Hematopoietic multipotent progenitor cell treated with erythropoietin and hydrocortisone succinate and interleukin-3 and kit ligand, for 8 days (in vitro differentiated cells): ENCODE results near the gene AHCYL2.
"Not testable (repeated sequence)": the region's sequence is repeated elsewhere in the genome, so short reads cannot be mapped to it uniquely, and the experiment has no call there.

Experiments used
- DNase-seq: peaks from one replicate; pipeline ENCODE4 v3.0.0-alpha.2; 2015

Gene AHCYL2

GRCh38 chr7:129298268-129298893 is 73.6 kb downstream of the AHCYL2 start:
- DNase-seq = peak; percentile 65

GRCh38 chr7:129299889-129300288 is 75.1 kb downstream of the AHCYL2 start:
- no peak for DNase-seq

GRCh38 chr7:129300299-129300698 is 75.5 kb downstream of the AHCYL2 start:
- DNase-seq = not testable (repeated sequence)

- DNase-seq = no peak
These were observed 82.8 kb downstream of the AHCYL2 start for GRCh38 chr7:129307592-129307991.

GRCh38 chr7:129308047-129308446 is 83.2 kb downstream of the AHCYL2 start:
- no peak for DNase-seq

GRCh38 chr7:129311429-129311828 is 86.6 kb downstream of the AHCYL2 start:
- DNase-seq = no peak

GRCh38 chr7:129313282-129313681 is 88.5 kb downstream of the AHCYL2 start:
- DNase-seq = no peak

GRCh38 chr7:129315960-129316359 is 91.1 kb downstream of the AHCYL2 start:
- no peak for DNase-seq

GRCh38 chr7:129317450-129317849 is 92.6 kb downstream of the AHCYL2 start:
- DNase-seq = no peak

GRCh38 chr7:129327076-129327475 is 102.2 kb downstream of the AHCYL2 start:
- no peak for DNase-seq

- DNase-seq = no peak
These were observed 107.6 kb downstream of the AHCYL2 start for GRCh38 chr7:129332254-129333035.

GRCh38 chr7:129334473-129334872 is 109.6 kb downstream of the AHCYL2 start:
- DNase-seq = no peak

GRCh38 chr7:129338450-129338849 is 113.6 kb downstream of the AHCYL2 start:
- DNase-seq = no peak

- no peak for DNase-seq
These were observed 116.4 kb downstream of the AHCYL2 start for GRCh38 chr7:129341212-129341611.

GRCh38 chr7:129341816-129342806 is 117.3 kb downstream of the AHCYL2 start:
- DNase-seq = no peak

GRCh38 chr7:129343099-129343700 is 118.4 kb downstream of the AHCYL2 start:
- peak; percentile 69 for DNase-seq

GRCh38 chr7:129347330-129347729 is 122.5 kb downstream of the AHCYL2 start:
- no peak for DNase-seq

- no peak for DNase-seq
These were observed 123.4 kb downstream of the AHCYL2 start for GRCh38 chr7:129348023-129348740.

GRCh38 chr7:129351320-129351719 is 126.5 kb downstream of the AHCYL2 start:
- no peak for DNase-seq

- DNase-seq = not testable (repeated sequence)
These were observed 128.3 kb downstream of the AHCYL2 start for GRCh38 chr7:129353104-129353503.

- no peak for DNase-seq
These were observed 129.8 kb downstream of the AHCYL2 start for GRCh38 chr7:129354428-129355157.
